ENCODE measurements around the gene WRNIP1.

DNA sequence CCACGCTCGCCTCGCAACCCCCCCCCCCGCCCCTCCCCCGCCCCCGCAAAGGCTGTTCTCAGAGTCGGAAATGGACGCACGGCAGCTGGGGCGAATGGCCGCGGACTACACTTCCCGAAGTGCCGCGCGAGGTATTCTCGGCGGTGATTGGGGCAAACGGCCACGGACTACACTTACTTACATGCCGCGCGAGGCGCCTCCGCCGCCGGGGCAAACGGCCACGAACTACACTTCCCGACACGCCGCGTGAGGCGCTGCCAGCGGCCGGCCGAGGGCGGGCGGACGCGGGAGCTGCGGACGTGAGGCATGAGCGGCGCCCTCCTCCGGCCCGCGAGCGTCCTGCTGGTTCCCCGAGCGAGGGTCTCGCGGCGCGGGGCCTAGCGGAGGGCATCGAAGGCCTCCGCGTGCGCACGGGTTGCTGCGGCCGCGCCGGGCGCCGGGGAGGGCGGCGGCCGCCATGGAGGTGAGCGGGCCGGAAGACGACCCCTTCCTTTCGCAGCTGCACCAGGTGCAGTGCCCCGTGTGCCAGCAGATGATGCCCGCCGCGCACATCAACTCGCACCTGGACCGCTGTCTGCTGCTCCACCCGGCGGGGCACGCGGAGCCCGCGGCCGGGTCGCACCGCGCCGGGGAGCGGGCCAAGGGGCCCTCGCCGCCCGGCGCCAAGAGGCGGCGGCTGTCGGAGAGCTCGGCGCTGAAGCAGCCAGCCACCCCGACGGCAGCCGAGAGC is at the start of gene WRNIP1:
- TF ChIP-seq, protein P1, sequence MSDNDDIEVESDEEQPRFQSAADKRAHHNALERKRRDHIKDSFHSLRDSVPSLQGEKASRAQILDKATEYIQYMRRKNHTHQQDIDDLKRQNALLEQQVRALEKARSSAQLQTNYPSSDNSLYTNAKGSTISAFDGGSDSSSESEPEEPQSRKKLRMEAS (CRISPR knock-in tag; IDR thresholded peaks at IDR 0.05): peak; percentile 20; the same call in 1 of the 2 replicates
- TF ChIP-seq, protein P2, sequence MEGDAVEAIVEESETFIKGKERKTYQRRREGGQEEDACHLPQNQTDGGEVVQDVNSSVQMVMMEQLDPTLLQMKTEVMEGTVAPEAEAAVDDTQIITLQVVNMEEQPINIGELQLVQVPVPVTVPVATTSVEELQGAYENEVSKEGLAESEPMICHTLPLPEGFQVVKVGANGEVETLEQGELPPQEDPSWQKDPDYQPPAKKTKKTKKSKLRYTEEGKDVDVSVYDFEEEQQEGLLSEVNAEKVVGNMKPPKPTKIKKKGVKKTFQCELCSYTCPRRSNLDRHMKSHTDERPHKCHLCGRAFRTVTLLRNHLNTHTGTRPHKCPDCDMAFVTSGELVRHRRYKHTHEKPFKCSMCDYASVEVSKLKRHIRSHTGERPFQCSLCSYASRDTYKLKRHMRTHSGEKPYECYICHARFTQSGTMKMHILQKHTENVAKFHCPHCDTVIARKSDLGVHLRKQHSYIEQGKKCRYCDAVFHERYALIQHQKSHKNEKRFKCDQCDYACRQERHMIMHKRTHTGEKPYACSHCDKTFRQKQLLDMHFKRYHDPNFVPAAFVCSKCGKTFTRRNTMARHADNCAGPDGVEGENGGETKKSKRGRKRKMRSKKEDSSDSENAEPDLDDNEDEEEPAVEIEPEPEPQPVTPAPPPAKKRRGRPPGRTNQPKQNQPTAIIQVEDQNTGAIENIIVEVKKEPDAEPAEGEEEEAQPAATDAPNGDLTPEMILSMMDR (IDR thresholded peaks at IDR 0.05): no peak
- no peak for TF ChIP-seq FOXK1 (CRISPR knock-in tag; IDR thresholded peaks at IDR 0.05)
- no peak; the same call in none of the 2 replicates for TF ChIP-seq TP53 (CRISPR knock-in tag; IDR thresholded peaks at IDR 0.05)
- no peak for TF ChIP-seq CBFB (CRISPR knock-in tag; IDR thresholded peaks at IDR 0.05; ENCODE audit: low read depth)
- TF ChIP-seq SP1 (CRISPR knock-in tag; conservative IDR thresholded peaks at IDR 0.05): peak; percentile 72
- TF ChIP-seq, protein P3, sequence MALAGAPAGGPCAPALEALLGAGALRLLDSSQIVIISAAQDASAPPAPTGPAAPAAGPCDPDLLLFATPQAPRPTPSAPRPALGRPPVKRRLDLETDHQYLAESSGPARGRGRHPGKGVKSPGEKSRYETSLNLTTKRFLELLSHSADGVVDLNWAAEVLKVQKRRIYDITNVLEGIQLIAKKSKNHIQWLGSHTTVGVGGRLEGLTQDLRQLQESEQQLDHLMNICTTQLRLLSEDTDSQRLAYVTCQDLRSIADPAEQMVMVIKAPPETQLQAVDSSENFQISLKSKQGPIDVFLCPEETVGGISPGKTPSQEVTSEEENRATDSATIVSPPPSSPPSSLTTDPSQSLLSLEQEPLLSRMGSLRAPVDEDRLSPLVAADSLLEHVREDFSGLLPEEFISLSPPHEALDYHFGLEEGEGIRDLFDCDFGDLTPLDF (CRISPR knock-in tag; IDR thresholded peaks at IDR 0.05): no peak
- no peak for TF ChIP-seq ZNF138 (CRISPR knock-in tag; conservative IDR thresholded peaks at IDR 0.05)
- peak; percentile 99 for TF ChIP-seq ZNF121 (CRISPR knock-in tag; IDR thresholded peaks at IDR 0.05)
- TF ChIP-seq, protein P4, sequence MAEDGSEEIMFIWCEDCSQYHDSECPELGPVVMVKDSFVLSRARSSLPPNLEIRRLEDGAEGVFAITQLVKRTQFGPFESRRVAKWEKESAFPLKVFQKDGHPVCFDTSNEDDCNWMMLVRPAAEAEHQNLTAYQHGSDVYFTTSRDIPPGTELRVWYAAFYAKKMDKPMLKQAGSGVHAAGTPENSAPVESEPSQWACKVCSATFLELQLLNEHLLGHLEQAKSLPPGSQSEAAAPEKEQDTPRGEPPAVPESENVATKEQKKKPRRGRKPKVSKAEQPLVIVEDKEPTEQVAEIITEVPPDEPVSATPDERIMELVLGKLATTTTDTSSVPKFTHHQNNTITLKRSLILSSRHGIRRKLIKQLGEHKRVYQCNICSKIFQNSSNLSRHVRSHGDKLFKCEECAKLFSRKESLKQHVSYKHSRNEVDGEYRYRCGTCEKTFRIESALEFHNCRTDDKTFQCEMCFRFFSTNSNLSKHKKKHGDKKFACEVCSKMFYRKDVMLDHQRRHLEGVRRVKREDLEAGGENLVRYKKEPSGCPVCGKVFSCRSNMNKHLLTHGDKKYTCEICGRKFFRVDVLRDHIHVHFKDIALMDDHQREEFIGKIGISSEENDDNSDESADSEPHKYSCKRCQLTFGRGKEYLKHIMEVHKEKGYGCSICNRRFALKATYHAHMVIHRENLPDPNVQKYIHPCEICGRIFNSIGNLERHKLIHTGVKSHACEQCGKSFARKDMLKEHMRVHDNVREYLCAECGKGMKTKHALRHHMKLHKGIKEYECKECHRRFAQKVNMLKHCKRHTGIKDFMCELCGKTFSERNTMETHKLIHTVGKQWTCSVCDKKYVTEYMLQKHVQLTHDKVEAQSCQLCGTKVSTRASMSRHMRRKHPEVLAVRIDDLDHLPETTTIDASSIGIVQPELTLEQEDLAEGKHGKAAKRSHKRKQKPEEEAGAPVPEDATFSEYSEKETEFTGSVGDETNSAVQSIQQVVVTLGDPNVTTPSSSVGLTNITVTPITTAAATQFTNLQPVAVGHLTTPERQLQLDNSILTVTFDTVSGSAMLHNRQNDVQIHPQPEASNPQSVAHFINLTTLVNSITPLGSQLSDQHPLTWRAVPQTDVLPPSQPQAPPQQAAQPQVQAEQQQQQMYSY (CRISPR knock-in tag; IDR thresholded peaks at IDR 0.05): no peak
- TF ChIP-seq, protein P5, sequence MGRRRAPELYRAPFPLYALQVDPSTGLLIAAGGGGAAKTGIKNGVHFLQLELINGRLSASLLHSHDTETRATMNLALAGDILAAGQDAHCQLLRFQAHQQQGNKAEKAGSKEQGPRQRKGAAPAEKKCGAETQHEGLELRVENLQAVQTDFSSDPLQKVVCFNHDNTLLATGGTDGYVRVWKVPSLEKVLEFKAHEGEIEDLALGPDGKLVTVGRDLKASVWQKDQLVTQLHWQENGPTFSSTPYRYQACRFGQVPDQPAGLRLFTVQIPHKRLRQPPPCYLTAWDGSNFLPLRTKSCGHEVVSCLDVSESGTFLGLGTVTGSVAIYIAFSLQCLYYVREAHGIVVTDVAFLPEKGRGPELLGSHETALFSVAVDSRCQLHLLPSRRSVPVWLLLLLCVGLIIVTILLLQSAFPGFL (CRISPR knock-in tag; IDR thresholded peaks at IDR 0.05; ENCODE audit: borderline replicate concordance): no peak

Data from WTC11 (cell line).